K562 (cell line): ENCODE measurements around the gene KLHL15. TPM values are rescaled to one million over a fixed set of nuclear protein-coding genes. Genes with fewer than 3 reads are reported as not detected.

Experiments
- ATAC-seq: fragments of 200-7000 bp; cut with Tn5 transposase; 3 replicates; pipeline ENCODE4 v1.9.1; 2020; ENCODE audit warnings: moderate library complexity
- BruUV-seq: library from RNA; stranded (reverse); fragments of 400-500 nt; replicated peaks from 2 replicates; lab custom pipeline; 2021; lab: Mats Ljungman, UMichigan
- CTCF ChIA-PET: fragments of 300-600 bp; formaldehyde crosslinking; extraction: SDS; loops from one replicate; lab custom pipeline; 2021; ENCODE audit warnings: low intra/inter-chr PET ratio; lab: Yijun Ruan, JAX
- POLR2A ChIA-PET: fragments of 300-600, 350-650 bp; sonication (Branson Sonifier 250); formaldehyde crosslinking; extraction: SDS; loops from one replicate; lab custom pipeline; 2021; ENCODE audit warnings: antibody characterized with exemption, inconsistent platforms; lab: Yijun Ruan, JAX
- DNase-seq, 4 experiments: peaks; one replicate each; pipeline versions ENCODE4 v3.0.0 to v3.0.0-alpha.2; 2011 to 2018; ENCODE audit warnings: low spot score in 3 of 4, mixed read lengths in 3 of 4; ENCODE audit errors: extremely low read depth in 1 of 4
- FAIRE-seq: peaks from 2 replicates; lab custom pipeline; 2011; peaks lifted over from hg19 to GRCh38; lab: Jason Lieb, UNC
- H2AFZ ChIP-seq: 2 replicates; pipeline ENCODE4 v1.6.0; 2011; ENCODE audit warnings: low read depth, low read length, control low read depth, inconsistent platforms
- H3K27ac ChIP-seq: fragments of 200-600 bp; 3 replicates; pipeline ENCODE4 v1.8.0; 2011; ENCODE audit warnings: low read depth, mild to moderate bottlenecking, control low read depth, inconsistent platforms, low read length, moderate library complexity, mixed read lengths; ENCODE audit errors: extremely low read depth
- H3K27me3 ChIP-seq, 2 experiments: fragments of 300-600 bp in 1 of 2; 2 replicates in 1 of 2; 3 replicates in 1 of 2; pipeline versions ENCODE4 v1.6.0 to v1.8.0; 2011; ENCODE audit warnings: inconsistent platforms in 2 of 2, low read length in 2 of 2, mild to moderate bottlenecking in 1 of 2, mixed read lengths in 1 of 2, moderate library complexity in 1 of 2; ENCODE audit not compliant: control insufficient read depth in 2 of 2, insufficient read depth in 2 of 2
- H3K36me3 ChIP-seq: fragments of 300-600 bp; 3 replicates; pipeline ENCODE4 v1.8.0; 2011; ENCODE audit warnings: mild to moderate bottlenecking, low read length, inconsistent platforms; ENCODE audit not compliant: control insufficient read depth, insufficient read depth
- H3K4me1 ChIP-seq, 2 experiments: fragments of 200-600 bp in 1 of 2; replicated peaks in 1 of 2; 2 replicates in 1 of 2; 3 replicates in 1 of 2; pipeline versions ENCODE4 v1.5.1 to v1.8.0; 2011; ENCODE audit warnings: inconsistent platforms in 2 of 2, low read length in 2 of 2, mild to moderate bottlenecking in 1 of 2, mixed read lengths in 1 of 2, moderate library complexity in 1 of 2; ENCODE audit not compliant: control insufficient read depth in 2 of 2, insufficient read depth in 2 of 2
- H3K4me2 ChIP-seq: 2 replicates; pipeline ENCODE4 v1.6.1; 2011; ENCODE audit warnings: low read length, control low read depth, inconsistent platforms, mixed read lengths; ENCODE audit not compliant: insufficient read depth
- H3K4me3 ChIP-seq: fragments of 200-600 bp; sonication (generic), shearing (Covaris generic); 2 replicates; pipeline ENCODE4 v1.5.1; 2016; ENCODE audit warnings: control low read depth, inconsistent platforms
- H3K79me2 ChIP-seq: fragments of 200-600 bp; 3 replicates; pipeline ENCODE4 v1.8.0; 2011; ENCODE audit warnings: low read length, inconsistent platforms; ENCODE audit not compliant: control insufficient read depth, insufficient read depth
- H3K9ac ChIP-seq, 2 experiments: 2 replicates each; pipeline versions ENCODE4 v1.6.0 to v1.6.1; 2011; ENCODE audit warnings: low read depth in 2 of 2, low read length in 2 of 2, control low read depth in 1 of 2, inconsistent platforms in 1 of 2, mild to moderate bottlenecking in 1 of 2, mixed read lengths in 1 of 2; ENCODE audit not compliant: insufficient read depth in 1 of 2
- H3K9me1 ChIP-seq: one replicate; pipeline ENCODE4 v1.6.0; 2011; ENCODE audit warnings: inconsistent platforms, mild to moderate bottlenecking, low read length, moderate library complexity; ENCODE audit not compliant: control insufficient read depth, insufficient read depth
- H3K9me3 ChIP-seq: replicated peaks from 2 replicates; pipeline ENCODE4 v1.5.1; 2011; ENCODE audit warnings: low read depth, low read length, inconsistent platforms; ENCODE audit not compliant: control insufficient read depth, insufficient read depth
- H4K20me1 ChIP-seq: replicated peaks from 2 replicates; pipeline ENCODE4 v1.6.1; 2011; ENCODE audit warnings: low read length, inconsistent platforms, mixed read lengths; ENCODE audit not compliant: control insufficient read depth, insufficient read depth
- ATF7 ChIP-seq: fragments of 450-650 bp; IDR thresholded peaks from 2 replicates; pipeline ENCODE4 v1.7.1; 2014; ENCODE audit warnings: mild to moderate bottlenecking, moderate library complexity
- CHCHD3 ChIP-seq: fragments of 250-450 bp; sonication (Bioruptor Pico); IDR thresholded peaks from 2 replicates; pipeline ENCODE4 v2.1.2; 2022; ENCODE audit warnings: mild to moderate bottlenecking
- GATA2 ChIP-seq: sonication (generic); formaldehyde crosslinking; IDR thresholded peaks from 2 replicates; pipeline ENCODE4 v1.4.0; 2020; ENCODE audit warnings: mild to moderate bottlenecking, missing genetic modification reagents
- SMARCE1 ChIP-seq: fragments of 450-650 bp; IDR thresholded peaks from 2 replicates; pipeline ENCODE4 v1.7.1; 2016; ENCODE audit warnings: mild to moderate bottlenecking
- SNIP1 ChIP-seq: fragments of 450-650 bp; IDR thresholded peaks from 2 replicates; pipeline ENCODE4 v1.7.1; 2017; ENCODE audit warnings: low read depth, mild to moderate bottlenecking
- ZNF12 ChIP-seq: sonication (generic); formaldehyde crosslinking; IDR thresholded peaks from 2 replicates; pipeline ENCODE4 v1.4.0; 2020; ENCODE audit warnings: mild to moderate bottlenecking, missing genetic modification reagents
- ZNF212 ChIP-seq: fragments of 450-650 bp; formaldehyde crosslinking; IDR thresholded peaks from 2 replicates; pipeline ENCODE4 v1.4.0; 2020; ENCODE audit warnings: mild to moderate bottlenecking
- ZNF324 ChIP-seq: fragments of 250-450 bp; sonication (Bioruptor Pico); IDR thresholded peaks from 2 replicates; pipeline ENCODE4 v1.4.0; 2020; ENCODE audit warnings: mild to moderate bottlenecking
- ZSCAN29 ChIP-seq: fragments of 450-650 bp; IDR thresholded peaks from 2 replicates; pipeline ENCODE4 v1.6.1; 2017
- WGBS: fragments of 100-300 bp; shearing (Covaris generic); methylation state at CpG from one replicate; pipeline ENCODE4 v1.1.6; 2016; ENCODE audit warnings: low coverage, mixed read lengths; ENCODE audit not compliant: insufficient coverage; ENCODE audit errors: missing lambda C conversion rate; 5-methylcytosine and 5-hydroxymethylcytosine counted together
- in situ Hi-C: fragments of 300-500 bp; cut with MboI; formaldehyde crosslinking; loops from 4 replicates; pipeline ENCODE4 v1.15.0; 2018; ENCODE audit warnings: inconsistent platforms, mixed read lengths
- intact Hi-C: fragments of 100-400 bp; cut with micrococcal nuclease; formaldehyde crosslinking; loops from 2 replicates; pipeline ENCODE4 v1.14.2; 2022
- polyA plus RNA-seq, 8 experiments: library from polyadenylated mRNA; depleted of rRNA in 4 of 8; stranded (reverse) in 5 of 8; unstranded in 3 of 8; fragments of >200 nt; fragmentation: Nextera tagmentation in 2 of 8; fragmentation: Illumina TruSeq in 1 of 8; extraction: Ambion mirVana in 2 of 8; extraction: Trizol in 1 of 8; gene quantifications; 2 replicates each; pipeline versions ENCODE4 v1.2.1 to v1.2.3, GENCODE V29; 2011 to 2014; ENCODE audit warnings: inconsistent platforms in 1 of 8, missing spikeins in 1 of 8
- total RNA-seq, 7 experiments: library from RNA; depleted of rRNA in 6 of 7; stranded (reverse); fragments of >200 nt in 6 of 7; fragmentation: Illumina TruSeq in 2 of 7; extraction: Trizol in 2 of 7; gene quantifications; 2 replicates each; pipeline versions ENCODE4 v1.2.1 to v1.2.3, GENCODE V29; 2011 to 2021; ENCODE audit warnings: low replicate concordance in 1 of 7
- TF ChIP-seq, protein P1 (sequence below), 2 experiments: fragments of 450-650 bp in 1 of 2; sonication (generic) in 1 of 2; formaldehyde crosslinking in 1 of 2; IDR thresholded peaks in 1 of 2; conservative IDR thresholded peaks in 1 of 2; 2 replicates each; pipeline versions ENCODE4 v1.6.1 to v1.8.1; 2016 to 2023; ENCODE audit warnings: mild to moderate bottlenecking in 2 of 2, moderate library complexity in 2 of 2, inconsistent platforms in 1 of 2, missing genetic modification reagents in 1 of 2
- TF ChIP-seq, protein P2 (sequence below): fragments of 450-650 bp; IDR thresholded peaks from 2 replicates; pipeline ENCODE4 v1.6.1; 2016; ENCODE audit warnings: borderline replicate concordance
- TF ChIP-seq, protein P3 (sequence below): fragments of 200-800 bp; sonication (Bioruptor generic); IDR thresholded peaks from 2 replicates; pipeline ENCODE4 v1.6.1; 2017; ENCODE audit warnings: missing genetic modification characterization, missing compliant biosample characterization

KLHL15 gene
- total and polyA plus RNA-seq, 9 of the 15 experiments (the other 6 are each of a cell fraction or from before 2014, with no cell fraction given), result 3.0 to 12.4 (median 7.6) TPM

DNA sequence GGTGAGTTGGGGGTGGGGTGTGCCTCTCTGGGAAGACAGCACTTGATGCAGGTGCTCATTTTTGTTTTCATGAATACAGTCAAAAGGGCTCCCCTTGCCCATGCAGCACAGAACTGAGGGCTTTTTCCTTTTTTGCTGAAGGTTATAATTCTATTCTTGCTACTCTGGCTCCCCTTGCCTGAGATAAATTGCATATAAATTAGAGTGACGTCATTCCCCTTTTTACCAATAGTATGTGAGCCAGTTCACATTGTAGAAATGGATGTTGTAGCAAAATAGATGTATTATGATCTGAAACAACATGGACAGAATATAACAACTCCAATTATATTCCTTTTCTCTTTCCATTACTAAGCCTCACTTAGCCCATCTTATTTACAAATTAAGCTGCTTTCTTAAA lies 90.8 kb downstream of the KLHL15 start:
- Histone ChIP-seq H3K4me2 (no peak overlapping the region), H3K9me3 (no peaks in the 10 kb centered on the region), H4K20me1 (no peaks in the 10 kb centered on the region), H3K4me1 (peaks cover 0 to 15% of the 10 kb centered on the region in 2 experiments; a peak in 3 of 5 replicates), H3K36me3 (no peaks in the 10 kb centered on the region), H3K4me3 (no peak overlapping the region), H3K27me3 (no peaks in the 10 kb centered on the region), H3K9me1 (no peaks in the 10 kb centered on the region), H3K27ac (no peak overlapping the region), H3K79me2 (no peaks in the 10 kb centered on the region), H3K9ac (no peak overlapping the region), H2AFZ (no peak overlapping the region)
- in situ Hi-C loops (no loop called here), intact Hi-C loops (no loop called here)
- DNase-seq, result no peak
- ChIA-PET CTCF (no interaction called here), POLR2A (no interaction called here)
- 0% methylated on average over 1 of the region's 1 CpG for WGBS
- no TSS peak for BruUV-seq
- TF ChIP-seq ZNF12 (CRISPR knock-in tag) (no peak), ZSCAN29 (no peak), SNIP1 (no peak), ZNF324 (no peak), GATA2 (CRISPR knock-in tag) (no peak), SMARCE1 (no peak), ZNF212 (no peak), CHCHD3 (no peak), ATF7 (peak; percentile 68; the same call in 1 of the 2 replicates)
- TF ChIP-seq, protein P1, sequence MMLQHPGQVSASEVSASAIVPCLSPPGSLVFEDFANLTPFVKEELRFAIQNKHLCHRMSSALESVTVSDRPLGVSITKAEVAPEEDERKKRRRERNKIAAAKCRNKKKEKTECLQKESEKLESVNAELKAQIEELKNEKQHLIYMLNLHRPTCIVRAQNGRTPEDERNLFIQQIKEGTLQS (IDR thresholded peaks at IDR 0.05), result peak; percentile 72
- TF ChIP-seq, protein P1 (CRISPR knock-in tag; conservative IDR thresholded peaks at IDR 0.05), result no peak
- TF ChIP-seq, protein P2, sequence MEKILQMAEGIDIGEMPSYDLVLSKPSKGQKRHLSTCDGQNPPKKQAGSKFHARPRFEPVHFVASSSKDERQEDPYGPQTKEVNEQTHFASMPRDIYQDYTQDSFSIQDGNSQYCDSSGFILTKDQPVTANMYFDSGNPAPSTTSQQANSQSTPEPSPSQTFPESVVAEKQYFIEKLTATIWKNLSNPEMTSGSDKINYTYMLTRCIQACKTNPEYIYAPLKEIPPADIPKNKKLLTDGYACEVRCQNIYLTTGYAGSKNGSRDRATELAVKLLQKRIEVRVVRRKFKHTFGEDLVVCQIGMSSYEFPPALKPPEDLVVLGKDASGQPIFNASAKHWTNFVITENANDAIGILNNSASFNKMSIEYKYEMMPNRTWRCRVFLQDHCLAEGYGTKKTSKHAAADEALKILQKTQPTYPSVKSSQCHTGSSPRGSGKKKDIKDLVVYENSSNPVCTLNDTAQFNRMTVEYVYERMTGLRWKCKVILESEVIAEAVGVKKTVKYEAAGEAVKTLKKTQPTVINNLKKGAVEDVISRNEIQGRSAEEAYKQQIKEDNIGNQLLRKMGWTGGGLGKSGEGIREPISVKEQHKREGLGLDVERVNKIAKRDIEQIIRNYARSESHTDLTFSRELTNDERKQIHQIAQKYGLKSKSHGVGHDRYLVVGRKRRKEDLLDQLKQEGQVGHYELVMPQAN, result no peak
- TF ChIP-seq, protein P3, sequence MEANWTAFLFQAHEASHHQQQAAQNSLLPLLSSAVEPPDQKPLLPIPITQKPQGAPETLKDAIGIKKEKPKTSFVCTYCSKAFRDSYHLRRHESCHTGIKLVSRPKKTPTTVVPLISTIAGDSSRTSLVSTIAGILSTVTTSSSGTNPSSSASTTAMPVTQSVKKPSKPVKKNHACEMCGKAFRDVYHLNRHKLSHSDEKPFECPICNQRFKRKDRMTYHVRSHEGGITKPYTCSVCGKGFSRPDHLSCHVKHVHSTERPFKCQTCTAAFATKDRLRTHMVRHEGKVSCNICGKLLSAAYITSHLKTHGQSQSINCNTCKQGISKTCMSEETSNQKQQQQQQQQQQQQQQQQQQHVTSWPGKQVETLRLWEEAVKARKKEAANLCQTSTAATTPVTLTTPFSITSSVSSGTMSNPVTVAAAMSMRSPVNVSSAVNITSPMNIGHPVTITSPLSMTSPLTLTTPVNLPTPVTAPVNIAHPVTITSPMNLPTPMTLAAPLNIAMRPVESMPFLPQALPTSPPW (CRISPR knock-in tag), result no peak
- ATAC-seq, result no peak
- FAIRE-seq, result no peak
